NCI-H1417 treated with DMSO at 0.1 percent for 48 hours (cell line): ENCODE measurements around the gene B4GALT4.

Experiments
- DNase-seq: peaks from one replicate; lab custom pipeline; 2025; lab: John Stamatoyannopoulos, UW

Gene B4GALT4

DNA sequence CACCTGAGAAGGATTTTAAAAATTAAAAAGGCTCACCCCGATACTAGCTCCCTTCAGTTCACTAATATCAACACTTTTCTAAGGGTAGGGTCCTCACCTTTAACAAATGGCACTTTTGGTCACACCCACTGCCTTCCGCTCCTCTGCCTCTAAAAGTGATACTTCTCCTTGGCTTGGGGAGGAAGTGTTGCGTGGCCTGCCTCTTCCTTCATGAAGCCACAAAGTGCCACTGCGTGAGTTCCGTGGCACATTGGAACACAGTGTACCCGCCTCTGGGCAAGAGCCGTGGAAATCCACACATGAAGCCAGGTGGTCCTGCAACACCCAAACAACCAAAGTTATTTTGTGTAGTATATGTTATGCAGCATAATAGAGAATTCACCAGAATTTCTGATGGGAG is 3.9 kb downstream of the B4GALT4 start:
- no peak for DNase-seq

DNA sequence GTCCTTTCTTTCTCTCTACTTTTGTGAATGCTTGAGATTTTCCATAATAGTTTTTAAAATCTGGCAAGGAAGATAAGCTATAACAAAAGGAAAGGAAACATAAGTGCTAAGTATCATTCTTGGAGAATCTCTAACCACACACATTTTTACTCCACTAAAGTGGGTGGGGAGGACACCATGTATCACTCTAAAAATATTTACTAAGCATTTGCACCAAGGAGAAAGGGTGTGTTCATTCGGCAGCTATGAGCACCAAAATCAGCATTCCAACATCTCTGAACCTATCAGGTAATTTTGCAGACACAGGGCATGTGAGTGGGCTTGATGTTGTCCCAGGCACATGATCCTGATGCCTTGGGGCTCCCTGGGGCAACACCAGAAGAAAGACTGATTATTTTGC is 5.5 kb downstream of the B4GALT4 start:
- no peak for DNase-seq

DNA sequence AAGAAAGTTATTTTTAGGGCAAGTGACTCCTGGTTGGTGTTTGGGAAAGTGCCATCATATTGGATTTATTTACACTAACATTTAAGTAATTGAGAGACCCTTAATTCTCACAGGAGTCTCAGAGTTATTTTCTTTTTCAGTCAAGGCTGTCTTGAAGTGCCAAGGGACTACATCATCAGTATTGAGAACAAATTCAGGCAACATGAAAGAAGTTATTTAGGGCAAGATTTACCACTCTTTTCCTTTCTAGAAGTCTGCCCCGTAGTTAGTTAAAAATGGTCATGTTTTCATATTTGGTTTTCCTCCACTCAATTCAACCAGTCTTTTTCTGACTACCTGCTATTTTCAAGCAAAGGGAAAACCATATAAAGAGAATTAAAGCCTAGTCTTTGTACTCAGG is 6.1 kb downstream of the B4GALT4 start:
- DNase-seq, result no peak

DNA sequence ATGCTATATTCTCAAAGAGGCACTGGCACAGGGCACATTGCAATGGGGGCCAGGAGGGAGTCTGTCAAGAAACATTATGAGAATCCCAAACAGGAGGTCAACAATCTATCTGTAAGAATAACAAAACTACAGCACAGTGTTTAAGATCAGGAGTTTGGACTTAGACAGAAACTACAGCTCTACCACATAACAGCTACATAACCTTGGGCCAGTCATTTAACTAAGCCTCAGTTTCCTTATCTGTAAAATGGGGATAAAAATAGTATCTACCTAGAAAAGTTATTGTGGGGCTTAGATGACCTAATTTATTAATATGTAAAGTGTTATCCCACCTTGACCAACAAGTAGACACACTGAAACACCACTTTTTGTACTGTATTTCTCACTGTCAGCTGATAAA is 9.9 kb downstream of the B4GALT4 start:
- no peak for DNase-seq

DNA sequence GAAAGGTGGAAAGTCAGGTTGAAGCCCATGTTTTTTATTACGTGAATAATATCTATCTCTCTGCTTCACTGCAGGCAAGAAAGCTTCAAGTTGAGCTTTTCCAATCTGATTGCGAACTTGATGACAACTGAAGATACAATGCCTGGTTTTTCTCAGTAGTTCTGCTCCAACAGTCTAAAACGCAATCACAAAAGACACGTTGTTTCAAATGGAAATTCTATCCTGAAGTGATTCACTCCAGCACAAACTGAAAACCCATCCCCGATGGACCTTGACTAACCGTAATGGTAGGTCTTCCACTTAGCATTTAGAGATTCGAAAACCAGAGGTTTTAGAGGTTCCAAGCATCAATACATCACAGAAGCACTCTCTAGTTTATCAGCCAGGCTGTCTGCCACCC is 10.6 kb downstream of the B4GALT4 start:
- DNase-seq, result no peak

DNA sequence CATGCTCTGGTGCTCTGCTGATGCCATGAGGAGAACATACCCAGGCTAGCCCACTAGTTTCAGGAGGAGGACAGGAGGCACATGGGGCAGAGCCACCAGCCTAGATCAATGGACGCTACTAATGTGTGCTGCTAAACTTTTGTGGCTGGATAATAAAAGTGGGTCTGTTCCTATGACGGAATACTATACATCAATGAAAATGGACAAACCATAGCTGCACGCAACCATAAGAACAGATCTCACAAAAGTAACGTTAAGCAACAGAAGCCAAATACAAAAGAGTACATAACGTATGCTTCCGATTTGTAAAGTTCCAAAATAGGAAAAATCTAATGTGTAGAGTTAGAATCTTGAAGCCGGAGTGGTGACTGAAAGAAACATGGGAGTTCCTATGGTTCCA is 11.5 kb downstream of the B4GALT4 start:
- DNase-seq, result no peak

DNA sequence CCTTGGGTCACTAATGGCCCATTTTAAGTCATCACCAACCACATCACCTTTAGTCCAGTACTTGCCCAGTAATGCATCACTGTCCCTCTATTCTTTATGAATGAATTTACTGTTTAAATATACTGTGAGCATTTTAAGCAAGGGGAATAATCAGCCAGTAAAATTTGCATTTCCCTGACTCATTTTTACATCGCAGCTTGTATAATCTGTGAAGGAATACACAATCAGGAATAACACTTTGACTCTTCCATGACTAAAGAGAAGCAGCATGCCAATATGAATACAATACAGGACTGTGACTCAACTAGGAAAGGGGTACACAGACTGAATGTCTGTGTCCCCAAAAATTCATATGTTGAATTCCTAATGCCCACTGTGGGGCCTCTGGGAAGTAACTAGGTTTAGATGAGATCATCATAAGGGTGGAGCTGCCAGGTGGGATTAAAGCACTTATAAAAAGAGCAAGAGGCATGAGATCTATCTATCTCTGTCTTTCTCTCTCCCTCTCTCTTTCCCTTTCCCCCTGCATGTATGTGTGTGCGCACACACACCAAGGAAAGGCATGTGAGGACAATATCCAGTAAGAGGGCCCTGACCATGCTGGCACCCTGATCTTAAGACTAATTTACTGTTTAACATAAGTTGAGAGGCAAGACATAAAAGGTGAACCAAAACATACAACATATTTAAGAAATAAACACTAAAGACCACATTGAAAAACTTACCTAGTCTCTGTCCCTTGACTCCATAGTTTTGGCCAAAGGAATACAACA is 12.1 kb downstream of the B4GALT4 start:
- no peak for DNase-seq

DNA sequence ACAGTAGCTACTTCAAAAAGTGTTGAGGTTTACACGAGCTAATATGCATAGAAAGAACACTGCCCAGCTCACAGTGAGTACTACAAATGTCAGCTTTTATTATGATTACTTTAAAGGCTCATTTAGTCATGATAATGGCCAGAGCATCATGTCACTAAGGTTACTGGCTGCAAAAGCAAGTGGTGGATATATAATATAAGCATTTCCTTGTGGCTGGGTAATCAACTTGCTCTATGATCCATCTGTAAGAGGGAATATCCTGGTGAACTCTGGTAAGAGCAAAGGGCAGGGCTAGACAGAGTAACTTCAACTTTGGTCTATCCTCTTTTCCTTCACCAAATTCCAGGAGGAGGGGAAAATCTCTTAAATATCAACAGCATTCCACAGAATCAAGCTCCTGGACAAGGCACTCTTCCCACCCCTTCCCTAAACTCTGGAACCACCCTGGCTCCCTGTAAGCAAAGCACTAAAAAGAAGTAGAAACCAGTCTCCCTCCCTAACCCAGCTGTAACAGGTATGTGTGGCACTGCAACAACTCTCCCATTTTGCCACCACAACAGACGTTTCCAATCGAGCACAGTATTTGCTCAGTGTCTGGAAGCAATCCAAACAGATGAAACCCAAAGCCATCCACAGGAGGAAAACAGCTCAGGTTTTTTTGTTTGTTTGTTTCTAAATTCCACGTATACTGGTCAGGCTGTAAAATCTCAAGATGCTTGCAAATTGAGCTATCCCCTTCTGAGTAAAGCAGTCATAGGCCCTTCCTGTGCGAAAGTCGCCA is 13.4 kb downstream of the B4GALT4 start:
- no peak for DNase-seq

DNA sequence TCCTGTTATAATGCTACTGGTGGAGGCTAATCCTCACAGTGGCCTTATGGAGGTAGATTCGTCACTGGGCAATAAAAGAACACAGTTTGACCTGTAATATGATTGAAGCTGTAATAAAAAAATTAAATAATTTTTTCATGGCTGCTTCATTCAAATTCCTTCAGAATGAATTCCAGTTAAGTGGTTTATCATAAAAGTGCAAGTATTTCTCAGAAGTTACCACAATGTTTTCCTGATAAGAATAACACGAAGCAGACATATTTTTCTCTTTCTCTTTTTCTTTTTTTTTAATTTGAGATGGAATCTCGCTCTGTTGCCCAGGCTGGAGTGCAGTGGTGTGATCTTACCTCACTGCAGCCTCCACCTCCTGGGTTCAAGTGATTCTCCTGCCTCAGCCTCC is 15.6 kb downstream of the B4GALT4 start:
- DNase-seq, result no peak

DNA sequence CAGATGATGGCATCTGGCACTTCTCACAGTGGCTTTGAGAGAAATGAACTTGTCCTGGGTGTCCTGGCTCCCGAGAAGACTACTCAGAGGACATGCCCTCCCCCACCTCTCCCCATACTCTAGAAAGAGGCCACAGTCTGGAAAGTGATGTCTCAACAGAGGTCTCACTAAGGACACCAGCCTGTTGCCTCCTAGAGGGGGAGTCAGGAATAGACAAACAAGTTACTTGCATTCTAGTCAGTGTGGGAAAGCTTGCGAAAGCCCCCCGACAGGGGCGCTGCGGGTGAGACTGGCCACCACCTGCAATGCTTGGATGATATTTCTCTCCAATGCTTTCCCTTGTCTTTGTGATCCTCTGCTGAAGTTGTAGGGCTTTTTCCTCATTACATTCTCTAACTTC is 17.2 kb downstream of the B4GALT4 start:
- DNase-seq, result no peak

DNA sequence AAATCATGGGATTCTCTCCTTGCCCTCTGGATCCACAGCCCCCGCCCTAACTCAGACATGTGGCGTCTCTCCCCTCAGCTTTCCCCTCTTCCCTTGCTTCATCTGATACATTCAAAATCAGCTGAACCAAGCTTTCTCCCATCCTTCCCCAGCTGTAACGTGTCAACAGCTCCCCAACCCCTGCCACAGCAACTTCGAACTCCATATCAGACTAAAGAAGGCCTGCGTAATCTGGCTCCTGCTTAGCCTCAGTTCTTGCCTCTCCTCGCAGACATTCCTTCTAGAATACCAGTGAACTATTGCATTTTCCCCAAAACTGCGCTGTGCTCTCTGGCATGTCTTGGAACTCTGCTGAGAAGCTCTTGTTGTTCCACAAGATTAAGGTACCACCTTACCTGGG is 18.3 kb downstream of the B4GALT4 start:
- no peak for DNase-seq

DNA sequence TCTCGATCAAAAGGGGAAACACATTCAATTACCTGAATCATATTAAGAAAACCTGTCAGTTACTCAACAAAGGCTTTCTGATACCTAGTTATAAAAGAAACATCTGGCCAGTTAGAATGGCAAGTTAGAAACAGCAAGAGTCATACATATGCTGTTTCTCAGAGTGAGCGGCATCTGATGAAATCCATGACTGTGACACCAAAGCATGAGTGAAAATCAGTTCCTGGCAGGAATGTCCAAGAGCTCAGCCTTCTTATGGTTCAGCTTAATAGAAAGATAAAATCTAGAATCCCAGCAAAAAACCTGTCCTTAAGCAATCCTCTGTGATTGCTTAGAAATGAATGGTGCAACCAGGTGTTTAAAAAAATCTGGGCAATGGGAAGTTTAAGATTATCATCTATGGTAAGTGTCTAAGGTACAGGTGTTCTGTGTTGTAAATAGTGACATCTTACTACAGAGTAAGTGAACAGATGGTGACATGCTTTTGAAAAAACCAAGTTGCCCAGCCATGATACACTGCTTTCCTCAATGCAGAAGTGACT is 18.8 kb downstream of the B4GALT4 start:
- DNase-seq, result no peak

DNA sequence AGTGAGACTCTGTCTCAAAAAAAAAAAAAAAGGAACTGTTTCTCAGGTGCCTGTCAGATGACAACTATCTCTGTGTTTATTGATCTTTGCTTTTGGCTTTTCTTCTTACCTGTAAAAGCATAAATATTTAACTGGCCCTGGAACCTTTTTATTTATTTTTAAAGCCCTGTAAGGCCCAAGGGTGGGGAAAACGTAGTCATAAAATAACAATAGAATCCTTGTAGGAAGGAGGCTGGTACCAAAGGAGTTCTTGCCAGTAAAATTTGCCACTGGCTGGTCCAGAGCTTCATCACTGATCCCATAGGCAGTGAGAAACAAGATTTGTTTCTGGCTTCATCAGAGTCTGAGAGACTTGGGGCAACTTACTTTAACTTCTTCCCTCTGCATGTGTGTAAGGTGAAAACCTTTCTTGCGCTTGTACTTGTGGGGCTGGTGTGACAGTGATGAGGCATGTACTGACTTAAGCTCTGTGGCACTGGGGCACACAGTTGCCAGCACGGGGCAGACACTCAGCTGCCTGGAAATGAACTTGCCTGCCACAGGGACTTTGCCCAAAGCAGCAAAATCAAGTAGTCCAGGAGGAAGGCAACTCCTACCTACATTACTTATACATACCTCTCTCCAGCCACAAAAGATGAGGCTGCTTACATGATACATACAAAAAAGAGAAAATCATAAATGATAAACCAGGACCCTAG is 19.6 kb downstream of the B4GALT4 start:
- no peak for DNase-seq

DNA sequence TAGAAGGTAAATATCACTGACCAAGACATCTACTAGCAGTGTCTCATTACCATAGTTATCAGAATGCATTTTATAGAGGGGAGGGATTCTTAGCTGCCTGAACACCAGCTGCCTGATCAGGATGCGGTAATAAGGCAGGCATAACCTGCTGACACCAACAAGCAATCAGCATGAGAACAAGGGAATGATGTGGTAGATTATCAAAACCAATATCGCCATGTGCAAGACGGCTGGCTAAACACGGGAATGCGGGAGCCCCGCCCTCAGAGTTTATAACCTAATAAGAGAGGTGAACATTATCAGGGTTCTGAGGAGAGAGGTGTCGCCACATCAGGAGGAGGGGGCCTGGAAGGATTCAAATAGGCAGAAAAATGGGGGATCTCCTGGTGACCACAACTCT is 20.5 kb downstream of the B4GALT4 start:
- DNase-seq, result no peak

DNA sequence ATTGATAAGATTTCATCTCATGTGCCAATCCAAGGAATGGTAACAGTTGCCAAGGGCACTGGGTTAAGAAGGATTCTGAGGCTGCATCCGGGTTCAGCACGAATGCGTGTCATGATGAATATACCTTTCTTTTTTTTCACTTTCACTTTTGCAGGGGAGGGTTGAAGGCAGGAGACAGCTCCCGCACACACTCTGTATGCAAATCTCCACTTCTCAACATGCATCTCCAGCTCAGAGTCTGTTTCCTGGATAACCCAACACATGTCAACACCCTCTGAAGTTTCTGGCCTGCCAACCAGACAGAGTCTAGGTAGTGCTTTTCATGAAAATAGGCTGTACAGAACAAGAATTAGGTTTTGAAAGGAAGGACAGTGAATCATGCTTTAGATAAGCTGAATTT is 21.6 kb downstream of the B4GALT4 start:
- no peak for DNase-seq

DNA sequence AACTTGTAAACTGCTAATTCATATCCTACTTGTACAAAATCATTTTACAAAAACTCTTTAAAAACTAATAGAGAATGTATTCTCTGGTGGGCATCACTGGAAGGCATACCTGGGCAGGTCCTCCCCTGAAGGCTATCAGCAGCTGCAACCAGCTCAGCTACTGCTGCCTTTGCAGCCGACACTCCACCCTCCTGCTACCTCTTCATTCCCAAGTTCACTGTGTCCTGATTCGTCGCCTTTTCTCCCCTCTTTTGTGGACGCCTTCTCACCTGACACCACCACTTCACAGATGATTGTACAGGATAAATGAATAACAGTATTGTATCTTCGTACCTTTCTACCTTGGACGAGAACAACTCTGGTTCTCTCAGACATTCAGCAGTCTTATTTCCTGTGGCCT is 28.9 kb downstream of the B4GALT4 start:
- no peak for DNase-seq

DNA sequence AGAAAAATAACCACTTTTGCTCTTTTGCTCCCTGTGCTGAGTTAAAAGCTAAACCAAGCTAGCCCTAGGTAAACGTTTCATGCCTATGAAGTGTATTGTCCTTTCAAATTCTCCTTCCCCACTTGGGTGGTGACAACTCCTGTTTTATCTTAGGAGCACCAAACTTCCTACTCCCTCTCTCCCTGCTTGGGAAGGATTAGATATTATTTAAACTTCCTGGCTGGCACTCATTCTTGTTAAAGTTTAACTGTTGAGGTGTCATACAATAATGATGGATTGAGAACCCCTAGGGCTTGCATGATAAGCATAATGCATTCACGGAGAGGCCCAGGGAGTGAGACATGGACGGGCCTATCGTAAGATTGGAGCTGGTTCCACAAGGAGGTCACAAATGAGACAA is 29.5 kb downstream of the B4GALT4 start:
- no peak for DNase-seq

DNA sequence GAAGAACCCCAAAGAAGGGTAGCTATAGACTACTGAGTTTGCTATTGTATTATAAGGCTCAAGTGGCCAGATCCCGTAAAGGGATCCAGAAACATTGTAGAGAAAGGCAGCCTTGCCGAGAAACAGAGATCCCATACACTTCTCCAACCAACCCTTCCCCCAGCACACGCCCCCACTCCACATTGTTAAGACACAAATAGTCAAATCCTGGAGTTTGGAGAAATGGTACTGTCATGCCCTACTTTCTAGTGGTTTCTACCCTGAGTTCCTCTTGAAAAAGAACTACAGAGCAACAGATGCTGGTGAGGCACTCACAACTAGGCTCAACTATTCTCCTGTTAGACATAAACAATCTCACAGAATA is 33.2 kb downstream of the B4GALT4 start:
- no peak for DNase-seq

DNA sequence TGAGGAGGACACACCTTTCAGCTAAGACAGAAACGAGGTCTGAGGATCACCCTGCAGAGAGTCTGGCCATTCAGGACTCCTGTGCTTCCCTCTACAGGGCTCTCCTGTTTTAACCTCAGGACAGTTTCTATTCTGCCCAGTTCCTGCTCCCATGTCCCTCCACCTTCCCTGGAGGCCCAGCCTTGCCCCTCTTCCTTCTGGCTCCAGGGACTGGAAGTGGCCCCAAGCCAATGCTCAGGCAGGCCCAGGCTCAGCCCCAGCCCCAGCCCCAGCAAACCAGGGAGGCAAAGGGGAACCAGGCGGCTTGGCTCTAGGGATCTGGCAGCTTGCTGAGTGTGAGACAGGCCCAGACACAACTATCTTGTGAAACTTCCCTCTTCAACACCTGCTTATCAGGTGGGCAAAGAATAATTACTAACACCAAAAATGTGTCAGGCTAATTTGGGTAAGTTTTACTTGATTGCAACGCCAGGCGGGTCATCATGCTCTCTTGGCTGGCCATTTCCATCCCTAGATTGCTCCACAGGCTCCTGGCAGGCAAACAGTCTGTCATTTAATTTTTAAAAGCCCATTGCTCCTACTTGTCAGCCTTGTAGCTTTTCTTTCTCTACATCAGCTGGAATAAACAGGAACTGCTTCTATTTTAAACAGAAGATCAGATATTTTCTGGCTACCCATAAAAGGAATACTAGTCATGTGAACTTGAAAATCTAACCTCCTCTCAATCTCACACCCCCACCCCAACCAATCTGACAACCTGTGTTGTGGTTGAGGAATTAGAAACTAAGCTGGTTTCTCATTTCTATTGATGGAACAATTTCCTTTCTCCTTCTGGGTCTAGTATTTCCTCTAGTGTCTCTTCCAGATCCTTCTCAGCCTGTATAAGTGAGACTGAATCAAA is 33.8 kb downstream of the B4GALT4 start:
- DNase-seq, result no peak

DNA sequence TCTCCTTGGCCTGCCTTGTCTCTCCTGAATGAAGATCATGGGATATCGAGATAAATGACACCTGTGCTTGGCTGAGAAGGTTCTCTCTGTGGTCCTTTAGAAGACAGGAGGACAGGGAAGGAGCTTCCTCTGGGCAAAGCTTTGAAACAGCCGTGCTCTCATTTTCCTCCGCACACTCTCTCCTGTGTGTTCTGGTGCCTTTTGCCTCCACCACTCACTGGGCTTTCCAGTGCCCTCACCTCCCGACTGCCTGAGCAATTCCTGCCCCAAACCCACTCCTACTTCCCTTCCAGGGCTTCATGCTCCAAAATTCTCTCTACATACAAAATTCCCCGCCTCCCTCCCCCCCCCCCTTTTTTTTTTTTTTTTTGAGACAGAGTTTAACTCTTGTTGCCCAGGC is 35.0 kb downstream of the B4GALT4 start:
- DNase-seq, result no peak

DNA sequence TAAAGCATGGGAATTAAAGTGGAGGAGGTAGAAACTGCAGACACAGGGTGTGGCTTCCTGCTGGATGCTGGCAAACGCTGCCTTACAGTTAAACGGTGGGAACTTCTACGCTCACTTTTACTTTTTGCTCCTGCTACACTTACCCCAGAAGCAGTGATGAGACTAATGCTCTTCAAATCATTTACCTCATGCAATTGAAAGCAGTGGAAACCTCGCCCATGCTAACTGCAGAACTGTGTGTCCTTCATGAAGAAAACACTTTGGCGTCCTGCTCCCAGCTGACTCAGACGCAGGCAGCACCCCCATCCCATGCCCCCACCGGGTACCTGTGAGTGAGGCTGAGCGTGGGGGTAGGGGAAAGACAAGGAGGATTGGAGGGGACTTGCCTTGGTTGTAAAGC is 35.5 kb downstream of the B4GALT4 start:
- DNase-seq, result no peak

DNA sequence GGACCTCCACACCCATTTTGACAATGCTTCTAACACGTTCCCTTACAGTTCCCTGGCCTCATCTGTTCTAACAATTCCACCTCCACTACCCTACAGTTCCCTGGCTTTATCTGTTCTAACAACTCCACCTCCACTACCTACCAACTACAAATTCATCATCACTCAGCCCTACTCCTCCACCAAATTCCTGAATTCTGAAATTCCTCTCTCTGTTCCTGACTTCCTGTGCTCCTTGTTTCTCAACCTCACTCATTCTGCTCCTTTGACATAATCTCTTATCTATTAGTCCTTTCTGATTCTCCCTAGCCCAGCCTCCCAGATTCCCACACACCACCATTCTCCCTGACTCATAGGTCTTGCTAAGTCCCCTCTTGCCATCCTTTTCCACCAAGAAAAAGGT is 44.8 kb downstream of the B4GALT4 start:
- DNase-seq, result no peak
